Mammary epithelial cell (primary cell): ENCODE results near the gene OCA2.

Source experiments
- EZH2 ChIP-seq: IDR thresholded peaks from 2 replicates; pipeline ENCODE4 v1.6.1; 2012; ENCODE audit warnings: low read length, inconsistent platforms, borderline replicate concordance
- TF ChIP-seq, protein P1 (sequence below), 2 donors: IDR thresholded peaks in 1 of 2; conservative IDR thresholded peaks in 1 of 2; 2 replicates each; pipeline ENCODE4 v1.5.1; 2011 to 2012; ENCODE audit warnings: inconsistent platforms in 2 of 2, low read length in 2 of 2, mild to moderate bottlenecking in 2 of 2, control low read depth in 1 of 2, low read depth in 1 of 2; ENCODE audit not compliant: insufficient read depth in 1 of 2; ENCODE audit errors: extremely low read depth in 1 of 2

- TF ChIP-seq, protein P1, sequence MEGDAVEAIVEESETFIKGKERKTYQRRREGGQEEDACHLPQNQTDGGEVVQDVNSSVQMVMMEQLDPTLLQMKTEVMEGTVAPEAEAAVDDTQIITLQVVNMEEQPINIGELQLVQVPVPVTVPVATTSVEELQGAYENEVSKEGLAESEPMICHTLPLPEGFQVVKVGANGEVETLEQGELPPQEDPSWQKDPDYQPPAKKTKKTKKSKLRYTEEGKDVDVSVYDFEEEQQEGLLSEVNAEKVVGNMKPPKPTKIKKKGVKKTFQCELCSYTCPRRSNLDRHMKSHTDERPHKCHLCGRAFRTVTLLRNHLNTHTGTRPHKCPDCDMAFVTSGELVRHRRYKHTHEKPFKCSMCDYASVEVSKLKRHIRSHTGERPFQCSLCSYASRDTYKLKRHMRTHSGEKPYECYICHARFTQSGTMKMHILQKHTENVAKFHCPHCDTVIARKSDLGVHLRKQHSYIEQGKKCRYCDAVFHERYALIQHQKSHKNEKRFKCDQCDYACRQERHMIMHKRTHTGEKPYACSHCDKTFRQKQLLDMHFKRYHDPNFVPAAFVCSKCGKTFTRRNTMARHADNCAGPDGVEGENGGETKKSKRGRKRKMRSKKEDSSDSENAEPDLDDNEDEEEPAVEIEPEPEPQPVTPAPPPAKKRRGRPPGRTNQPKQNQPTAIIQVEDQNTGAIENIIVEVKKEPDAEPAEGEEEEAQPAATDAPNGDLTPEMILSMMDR (conservative IDR thresholded peaks at IDR 0.05 in 1 of 2, IDR thresholded peaks at IDR 0.05 in 1 of 2; ENCODE audit: extremely low read depth in 1 of 2, insufficient read depth in 1 of 2, low read depth in 1 of 2, low read length in 2 of 2), result peak; percentile 70 to 78
- TF ChIP-seq EZH2, result no peak
Observed at GRCh38 chr15:28123408-28124023, 24.4 kb upstream of the OCA2 start.
